Ovary (tissue), 3 donors: ENCODE results near the gene CMTM5.

Experiments
- CTCF ChIP-seq, 3 donors: fragments of 450-650 bp in 2 of 3; fragments of 200-600 bp in 1 of 3; IDR thresholded peaks; one replicate each; pipeline versions ENCODE4 v1.5.1 to v1.8.0; 2016 to 2022; ENCODE audit warnings: antibody characterized with exemption in 3 of 3, mild to moderate bottlenecking in 1 of 3
- EP300 ChIP-seq: sonication (generic); formaldehyde crosslinking; IDR thresholded peaks from one replicate; pipeline ENCODE4 v1.6.1; 2017; ENCODE audit warnings: antibody characterized with exemption
- POLR2A ChIP-seq: fragments of 450-650 bp; IDR thresholded peaks from one replicate; pipeline ENCODE4 v1.6.1; 2017; ENCODE audit warnings: antibody characterized with exemption, mild to moderate bottlenecking, moderate library complexity
- donor health status: DM: no; HTN: no; CAD: no.

GRCh38 chr14:23402296-23403138 lies 25.7 kb downstream of the CMTM5 start:
- TF ChIP-seq CTCF (IDR thresholded peaks at IDR 0.05), result no peak
- TF ChIP-seq POLR2A, result no peak
- no peak for TF ChIP-seq EP300
